Upper lobe of right lung (tissue), 1 donor: ENCODE results near the gene HELZ2. TPM values are rescaled to one million over a fixed set of nuclear protein-coding genes. Genes with fewer than 3 reads are reported as not detected.

Experiments used
- ATAC-seq: fragments of 200-7000 bp; cut with Tn5 transposase; one replicate; pipeline ENCODE4 v1.9.1; 2020; ENCODE audit warnings: mild to moderate bottlenecking, moderate library complexity
- DNase-seq: peaks from one replicate; pipeline ENCODE4 v3.0.0-alpha.2; 2020
- H3K27ac ChIP-seq: fragments of 200-600 bp; one replicate; pipeline ENCODE4 v1.8.0; 2022
- H3K27me3 ChIP-seq: fragments of 200-600 bp; one replicate; pipeline ENCODE4 v1.8.0; 2022; ENCODE audit warnings: mild to moderate bottlenecking
- H3K36me3 ChIP-seq: fragments of 200-600 bp; one replicate; pipeline ENCODE4 v1.8.0; 2022
- H3K4me1 ChIP-seq: fragments of 200-600 bp; one replicate; pipeline ENCODE4 v1.8.0; 2022
- H3K4me3 ChIP-seq: fragments of 200-600 bp; one replicate; pipeline ENCODE4 v1.8.0; 2022; ENCODE audit warnings: mild to moderate bottlenecking
- H3K9me3 ChIP-seq: fragments of 200-600 bp; one replicate; pipeline ENCODE4 v1.8.0; 2022
- CTCF ChIP-seq: fragments of 200-600 bp; IDR thresholded peaks from one replicate; pipeline ENCODE4 v1.8.0; 2022; ENCODE audit warnings: antibody characterized with exemption
- intact Hi-C: fragments of 100-400 bp; cut with DNase I; formaldehyde crosslinking; loops from one replicate; pipeline ENCODE4 v1.11.0; 2022
- total RNA-seq: library from RNA; stranded (reverse); fragmentation: NEBNext Ultra II Directional; extraction: Animal tissue kit (Norgen Biotek cat#: 25700); gene quantifications from one replicate; pipeline ENCODE4 v1.2.1, GENCODE V29; 2021
- donor health status: DM: no; HTN: yes; CAD: no; lungs with severe emphysema.

HELZ2 gene
- total RNA-seq, 1 donor from 2014 or later = 53.3 TPM

GRCh38 chr20:63548542-63548941 lies 25.5 kb downstream of the HELZ2 start:
- ATAC-seq = no peak
- H3K36me3 ChIP-seq = no peaks in the 10 kb centered on the region
- intact Hi-C loops = no loop called here
- TF ChIP-seq CTCF = no peak
- H3K27me3 ChIP-seq = peaks cover 27% of the 10 kb centered on the region
- DNase-seq = no peak
- H3K27ac ChIP-seq = no peak overlapping the region
- no peak overlapping the region for H3K4me3 ChIP-seq
- H3K4me1 ChIP-seq = peaks cover under 1% of the 10 kb centered on the region
- H3K9me3 ChIP-seq = no peaks in the 10 kb centered on the region

- Histone ChIP-seq H3K4me1 (no peaks in the 10 kb centered on the region), H3K4me3 (no peak within 1 kb of the TSS), H3K9me3 (no peaks in the 10 kb centered on the region), H3K36me3 (no peaks in the 10 kb centered on the region), H3K27ac (no peak within 1 kb of the TSS), H3K27me3 (peaks cover 27% of the 10 kb centered on the region)
- no peak for TF ChIP-seq CTCF
- intact Hi-C loops = no loop called here
- DNase-seq (no peak), ATAC-seq (no peak)
Measured at GRCh38 chr20:63547725-63548480, 26.1 kb downstream of the HELZ2 start, which contains the start of gene SRMS. Gene SRMS, minus strand, starts transcription at chr20:63547749. Its CDS starts 286 bp downstream, at chr20:63547463.

GRCh38 chr20:63546956-63547724 lies 26.9 kb downstream of the HELZ2 start:
- Histone ChIP-seq H3K36me3 (no peaks in the 10 kb centered on the region), H3K27me3 (peaks cover 27% of the 10 kb centered on the region), H3K4me3 (no peak overlapping the region), H3K27ac (no peak overlapping the region), H3K9me3 (no peaks in the 10 kb centered on the region), H3K4me1 (no peaks in the 10 kb centered on the region)
- ATAC-seq (no peak), DNase-seq (no peak)
- intact Hi-C loops = no loop called here
- no peak for TF ChIP-seq CTCF

- no peak for ATAC-seq
- H3K9me3 ChIP-seq = no peaks in the 10 kb centered on the region
- no peaks in the 10 kb centered on the region for H3K36me3 ChIP-seq
- no peak overlapping the region for H3K27ac ChIP-seq
- DNase-seq = no peak
- H3K4me3 ChIP-seq = no peak overlapping the region
- intact Hi-C loops = no loop called here
- no peak for TF ChIP-seq CTCF
- H3K4me1 ChIP-seq = no peaks in the 10 kb centered on the region
- H3K27me3 ChIP-seq = peaks cover 27% of the 10 kb centered on the region
Measured at GRCh38 chr20:63546256-63546955, 27.6 kb downstream of the HELZ2 start.

GRCh38 chr20:63545814-63546213 lies 28.2 kb downstream of the HELZ2 start:
- ATAC-seq (no peak), DNase-seq (no peak)
- H3K36me3 ChIP-seq = no peaks in the 10 kb centered on the region
- intact Hi-C loops = no loop called here
- no peak overlapping the region for H3K4me3 ChIP-seq
- H3K27ac ChIP-seq = no peak overlapping the region
- no peak for TF ChIP-seq CTCF
- H3K4me1 ChIP-seq = no peaks in the 10 kb centered on the region
- H3K9me3 ChIP-seq = no peaks in the 10 kb centered on the region
- peaks cover 27% of the 10 kb centered on the region for H3K27me3 ChIP-seq
